Jurkat, Clone E6-1 (cell line): ENCODE data around the gene MYO5B.
"Not testable (repeated sequence)": the region's sequence is repeated elsewhere in the genome, so short reads cannot be mapped to it uniquely, and the experiment has no call there.

Experiments
- DNase-seq: peaks from one replicate; pipeline ENCODE4 v3.0.0-alpha.2; 2011; ENCODE audit warnings: low read depth, low spot score
- H3K4me3 ChIP-seq: 2 replicates; pipeline ENCODE4 v1.5.1; 2011; ENCODE audit warnings: mild to moderate bottlenecking, low read length, control low read depth, moderate library complexity

Gene MYO5B

GRCh38 chr18:49811151-49811938 lies 383.6 kb downstream of the MYO5B start:
- no peak for DNase-seq

GRCh38 chr18:49808553-49809191 lies 386.3 kb downstream of the MYO5B start:
- not testable (repeated sequence) for H3K4me3 ChIP-seq, DNase-seq

More at GRCh38 chr18:49811151-49811938, 383.6 kb downstream of the MYO5B start:
- no peak overlapping the region for H3K4me3 ChIP-seq

- DNase-seq = no peak
- no peak overlapping the region for H3K4me3 ChIP-seq
These were observed 390.9 kb downstream of the MYO5B start for GRCh38 chr18:49804096-49804495.

DNA sequence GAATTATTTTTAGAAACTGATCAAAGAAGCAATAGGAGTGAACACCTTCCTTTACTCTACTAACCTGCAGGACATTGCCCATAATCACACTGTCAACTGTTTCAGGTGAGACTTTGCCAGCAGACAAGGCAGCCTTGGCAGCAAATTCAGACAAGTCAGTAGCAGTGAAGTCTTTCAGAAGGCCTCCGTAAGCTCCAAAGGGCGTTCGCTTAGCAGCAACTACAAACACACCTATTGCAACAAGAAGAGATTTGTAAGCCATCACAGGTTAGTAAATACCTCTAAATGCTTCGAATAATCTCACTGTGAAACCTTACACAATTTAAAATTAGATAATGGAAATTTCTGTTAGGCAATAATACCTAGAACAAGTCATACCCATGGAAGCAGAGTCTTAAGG lies 392.3 kb downstream of the MYO5B start:
- no peak for DNase-seq
- no peak overlapping the region for H3K4me3 ChIP-seq

DNA sequence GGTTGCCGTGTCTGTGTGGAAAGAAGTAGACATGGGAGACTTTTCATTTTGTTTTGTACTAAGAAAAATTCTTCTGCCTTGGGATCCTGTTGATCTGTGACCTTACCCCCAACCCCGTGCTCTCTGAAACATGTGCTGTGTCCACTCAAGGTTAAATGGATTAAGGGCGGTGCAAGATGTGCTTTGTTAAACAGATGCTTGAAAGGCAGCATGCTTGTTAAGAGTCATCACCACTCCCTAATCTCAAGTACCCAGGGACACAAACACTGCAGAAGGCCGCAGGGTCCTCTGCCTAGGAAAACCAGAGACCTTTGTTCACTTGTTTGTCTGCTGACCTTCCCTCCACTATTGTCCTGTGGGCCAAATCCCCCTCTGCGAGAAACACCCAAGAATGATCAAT lies 394.5 kb downstream of the MYO5B start:
- H3K4me3 ChIP-seq, DNase-seq: not testable (repeated sequence)

- not testable (repeated sequence) for DNase-seq, H3K4me3 ChIP-seq
These were observed 395.1 kb downstream of the MYO5B start for GRCh38 chr18:49799806-49800205.

GRCh38 chr18:49798001-49798400 lies 396.9 kb downstream of the MYO5B start:
- no peak overlapping the region for H3K4me3 ChIP-seq
- DNase-seq = no peak

DNA sequence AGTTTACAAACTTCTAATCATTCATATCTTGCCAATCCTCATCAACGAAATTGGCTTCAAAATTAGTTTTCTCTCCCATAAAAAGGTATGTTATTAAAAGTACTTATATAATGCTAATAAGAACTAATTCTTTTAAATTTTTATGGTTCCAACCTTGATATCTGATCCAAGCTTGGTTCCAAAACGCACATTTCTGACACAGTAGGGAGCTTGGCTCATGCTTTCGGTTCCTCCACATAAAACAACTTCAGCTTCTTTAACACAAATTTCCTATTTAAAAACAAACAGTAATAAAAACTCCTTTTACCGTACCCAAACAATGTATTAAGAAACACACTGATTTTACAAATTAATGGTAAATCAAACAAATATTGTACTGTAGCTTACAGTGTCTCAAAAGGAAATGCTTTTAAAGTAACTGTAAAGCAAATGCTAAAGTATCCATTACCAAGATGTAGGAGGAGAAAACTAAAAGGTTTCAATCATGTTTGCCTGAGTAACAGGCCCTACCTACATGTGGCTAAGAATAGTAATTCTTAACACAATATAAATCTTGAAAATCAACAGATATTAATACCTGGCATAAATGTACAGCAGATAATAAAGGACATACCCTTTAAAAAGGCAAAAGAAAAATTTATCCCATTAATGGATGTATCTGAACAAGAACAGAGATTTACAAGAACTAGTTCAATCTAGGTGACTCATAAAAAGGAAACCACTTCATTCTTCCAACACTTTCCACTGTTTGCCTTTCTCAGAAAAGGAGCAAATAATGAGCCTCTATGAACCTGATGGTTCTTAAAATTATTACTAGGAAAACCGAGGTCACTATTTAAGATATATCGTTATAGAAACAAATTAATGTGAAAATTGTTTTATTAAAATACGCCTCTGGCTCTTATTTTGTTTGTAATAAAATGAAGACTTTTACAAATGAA lies 399.1 kb downstream of the MYO5B start:
- DNase-seq = no peak
- no peak overlapping the region for H3K4me3 ChIP-seq

DNA sequence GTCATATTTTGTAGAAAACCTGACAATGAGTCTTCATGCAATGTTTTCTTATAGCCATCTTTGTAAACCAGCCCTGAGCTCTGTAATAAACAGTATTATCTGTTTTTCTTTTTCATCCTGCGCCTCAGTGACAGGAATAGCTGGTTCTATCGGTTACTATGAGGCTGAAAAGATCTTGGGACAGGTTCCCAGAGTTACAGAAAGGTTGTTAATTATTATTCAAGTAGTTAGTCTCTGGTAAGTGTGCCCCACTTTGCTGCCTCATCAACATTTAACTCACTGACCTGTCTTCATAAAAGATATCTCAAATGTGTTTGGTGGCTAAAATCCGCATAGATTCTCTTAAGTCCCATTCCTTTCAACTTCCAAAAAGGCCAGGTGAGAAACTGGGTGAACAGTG lies 400.2 kb downstream of the MYO5B start:
- H3K4me3 ChIP-seq = no peak overlapping the region
- DNase-seq = no peak

- H3K4me3 ChIP-seq, DNase-seq: not testable (repeated sequence)
These were observed 405.3 kb downstream of the MYO5B start for GRCh38 chr18:49789560-49790134.

DNA sequence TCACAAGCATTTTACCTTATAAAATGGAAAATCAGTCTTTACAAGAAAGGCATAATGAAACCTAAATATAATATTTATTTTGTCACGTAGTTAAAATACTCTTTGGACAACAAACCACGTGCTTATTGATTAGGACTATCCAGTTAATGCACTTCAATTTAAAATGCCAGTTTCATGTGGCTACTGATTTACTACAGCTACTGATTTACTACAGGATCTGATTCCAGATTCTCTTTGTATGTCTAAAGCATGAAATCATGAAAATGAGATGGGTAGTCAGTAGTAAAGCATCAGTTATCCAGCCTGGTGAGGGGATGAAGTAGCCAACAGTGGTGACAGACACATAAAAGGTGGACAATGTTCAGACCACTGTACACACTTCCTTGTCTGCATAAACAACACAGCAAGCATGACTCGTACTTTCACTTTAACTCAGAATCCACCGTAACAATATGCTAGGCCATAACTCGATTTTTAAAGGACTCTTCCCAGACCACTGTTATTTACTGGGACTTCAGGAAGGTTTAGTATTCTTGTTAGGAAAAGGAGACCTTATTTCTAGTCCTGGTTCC lies 406.5 kb downstream of the MYO5B start:
- DNase-seq = no peak
- no peak overlapping the region for H3K4me3 ChIP-seq

DNA sequence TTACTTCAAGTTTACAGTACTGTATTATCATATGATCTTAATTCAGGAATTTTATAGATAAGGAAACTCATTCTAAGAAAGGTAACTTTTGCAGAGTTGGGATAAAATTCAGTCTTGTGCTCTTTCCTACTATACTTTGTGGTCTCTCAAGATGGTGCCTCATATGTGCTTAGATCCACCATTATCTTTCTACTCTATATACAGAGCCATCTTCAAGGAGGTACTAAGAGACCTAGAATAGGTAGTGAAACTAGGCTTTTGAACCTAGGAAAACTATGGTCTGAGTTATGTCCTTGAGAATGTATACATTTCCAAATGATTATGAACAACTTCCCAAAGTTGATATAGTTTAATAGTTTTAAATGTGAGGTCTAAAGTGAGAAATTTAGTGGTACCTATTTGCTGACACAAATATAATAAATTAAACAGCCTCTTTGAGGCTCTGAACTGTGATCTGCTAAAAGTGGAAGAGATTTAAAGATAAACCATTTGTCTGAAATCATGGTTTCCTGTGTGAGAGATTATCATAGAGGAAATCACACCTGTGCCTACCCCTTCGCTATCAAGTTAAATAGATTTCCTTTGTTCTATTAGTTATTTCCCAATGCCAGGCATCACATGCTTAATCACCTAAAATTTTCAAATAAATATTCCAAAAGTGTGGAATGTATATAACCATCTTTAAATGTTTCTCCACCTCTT lies 408.8 kb downstream of the MYO5B start:
- DNase-seq = peak; percentile 68
- no peak overlapping the region for H3K4me3 ChIP-seq

DNA sequence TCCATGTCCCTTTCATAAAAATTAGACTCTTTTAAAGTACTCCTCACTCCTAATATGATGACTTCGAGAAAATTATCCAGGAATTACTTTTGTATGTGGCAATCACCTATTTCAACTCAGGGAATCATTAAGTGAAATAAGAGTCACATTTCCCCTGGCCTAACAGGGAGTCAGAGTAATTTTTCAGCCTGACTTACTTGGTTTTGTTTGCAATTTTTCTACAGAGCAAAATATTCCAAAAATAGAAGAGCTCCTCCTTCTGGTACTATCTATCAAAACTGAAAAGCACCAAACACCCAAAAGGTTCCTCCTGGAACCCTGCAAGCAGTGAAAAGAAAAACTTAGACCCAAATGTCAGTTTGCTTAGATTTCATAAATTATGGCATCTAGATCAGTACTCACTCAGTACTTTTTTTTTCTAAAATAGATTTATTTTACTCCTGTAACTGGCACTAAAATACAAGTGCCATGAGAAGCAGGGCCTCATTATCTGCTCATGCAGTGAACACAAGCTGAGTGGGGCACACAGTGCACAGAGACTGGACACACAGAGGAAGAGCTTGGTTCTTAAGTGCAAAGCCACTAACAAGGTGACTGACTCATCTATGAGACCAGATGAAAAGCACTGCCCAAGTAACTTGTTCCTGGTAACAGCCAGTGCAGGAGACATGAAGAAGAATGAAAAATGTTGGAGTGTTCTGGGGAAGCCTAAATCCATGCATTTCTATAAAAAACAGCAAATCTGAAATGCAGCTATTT lies 410.3 kb downstream of the MYO5B start:
- no peak for DNase-seq
- H3K4me3 ChIP-seq = no peak overlapping the region

- DNase-seq, H3K4me3 ChIP-seq: not testable (repeated sequence)
These were observed 411.3 kb downstream of the MYO5B start for GRCh38 chr18:49783631-49784030.

- no peak for DNase-seq
- no peak overlapping the region for H3K4me3 ChIP-seq
These were observed 416.0 kb downstream of the MYO5B start for GRCh38 chr18:49778826-49779465.
